ENCODE results near the gene MLLT10. TPM values are rescaled to one million over a fixed set of nuclear protein-coding genes. Genes with fewer than 3 reads are reported as not detected.

Gene MLLT10
- 4.6 and 14.2 TPM in 2 replicates for polyA plus RNA-seq

DNA sequence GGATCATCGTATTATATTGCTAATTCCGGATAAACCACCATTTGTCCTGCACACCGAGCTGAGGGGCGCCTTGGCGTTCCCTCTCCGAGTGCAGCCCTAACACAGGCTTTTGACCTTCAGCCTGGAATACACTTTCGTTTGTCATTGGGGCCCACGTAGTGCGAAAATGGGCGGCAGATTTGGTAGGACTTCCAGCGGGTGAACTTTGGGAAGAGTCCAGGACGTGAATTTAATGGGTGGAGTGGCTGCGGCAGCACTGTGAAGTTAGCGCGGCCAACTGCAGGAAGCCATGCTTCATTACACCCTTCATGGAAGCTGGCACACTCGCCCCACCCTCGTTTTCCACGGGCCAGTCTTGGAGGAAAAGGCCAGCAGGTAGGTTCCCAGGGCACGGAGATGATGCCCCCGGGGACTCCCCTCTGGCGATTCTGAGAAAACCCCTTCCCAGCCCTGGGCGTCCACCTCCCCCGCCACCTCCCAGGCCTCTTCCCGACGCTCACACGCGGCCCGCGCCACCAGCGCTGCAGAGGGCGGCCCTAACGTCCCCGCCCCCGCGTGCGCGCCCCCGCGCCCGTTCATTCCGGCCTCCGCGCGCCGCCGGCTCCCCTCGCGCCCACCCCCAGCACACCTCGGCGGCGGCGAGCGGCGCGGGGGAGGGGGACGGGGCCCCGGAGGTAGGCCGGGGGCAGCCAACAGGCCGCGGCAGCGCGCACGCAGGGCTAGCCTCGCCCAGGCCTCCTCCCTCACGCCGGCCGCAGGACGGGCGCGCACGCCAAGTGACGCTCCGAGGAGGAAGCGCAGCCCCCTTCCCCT, at the start of gene MLLT10:
MLLT10 (plus strand) TSS at position 766 of the 813 bp plus-strand sequence. CDS start 413 bp downstream, outside the sequence.

GRCh38 chr10:21525367-21526187, 8.5 kb upstream of the MLLT10 start, which contains the start of gene SKIDA1:
Gene SKIDA1, minus strand, starts transcription at chr10:21525682. Its CDS starts 7,860 bp downstream, at chr10:21517822.

Other genes with a start within 250 kb of the MLLT10 start
- gene SKIDA1, start 8.6 kb upstream of the MLLT10 start, polyA plus RNA-seq: 0.07 and 1.9 TPM in 2 replicates

All from Purkinje cell (primary cell).